Measurements from ENCODE around the gene DCN. TPM values are rescaled to one million over a fixed set of nuclear protein-coding genes. Genes with fewer than 3 reads are reported as not detected.
A peak's percentile ranks its signal among the peaks of the same experiment; 100 is the strongest.

The DCN gene, protein sequence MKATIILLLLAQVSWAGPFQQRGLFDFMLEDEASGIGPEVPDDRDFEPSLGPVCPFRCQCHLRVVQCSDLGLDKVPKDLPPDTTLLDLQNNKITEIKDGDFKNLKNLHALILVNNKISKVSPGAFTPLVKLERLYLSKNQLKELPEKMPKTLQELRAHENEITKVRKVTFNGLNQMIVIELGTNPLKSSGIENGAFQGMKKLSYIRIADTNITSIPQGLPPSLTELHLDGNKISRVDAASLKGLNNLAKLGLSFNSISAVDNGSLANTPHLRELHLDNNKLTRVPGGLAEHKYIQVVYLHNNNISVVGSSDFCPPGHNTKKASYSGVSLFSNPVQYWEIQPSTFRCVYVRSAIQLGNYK
- total RNA-seq (2014; rRNA removed; shearing (Covaris generic)) (432 and 441 TPM in 2 replicates), polyA plus RNA-seq (2016; fragmentation: Nextera tagmentation; extraction: Ambion mirVana) (483 and 504 TPM in 2 replicates)

DNA sequence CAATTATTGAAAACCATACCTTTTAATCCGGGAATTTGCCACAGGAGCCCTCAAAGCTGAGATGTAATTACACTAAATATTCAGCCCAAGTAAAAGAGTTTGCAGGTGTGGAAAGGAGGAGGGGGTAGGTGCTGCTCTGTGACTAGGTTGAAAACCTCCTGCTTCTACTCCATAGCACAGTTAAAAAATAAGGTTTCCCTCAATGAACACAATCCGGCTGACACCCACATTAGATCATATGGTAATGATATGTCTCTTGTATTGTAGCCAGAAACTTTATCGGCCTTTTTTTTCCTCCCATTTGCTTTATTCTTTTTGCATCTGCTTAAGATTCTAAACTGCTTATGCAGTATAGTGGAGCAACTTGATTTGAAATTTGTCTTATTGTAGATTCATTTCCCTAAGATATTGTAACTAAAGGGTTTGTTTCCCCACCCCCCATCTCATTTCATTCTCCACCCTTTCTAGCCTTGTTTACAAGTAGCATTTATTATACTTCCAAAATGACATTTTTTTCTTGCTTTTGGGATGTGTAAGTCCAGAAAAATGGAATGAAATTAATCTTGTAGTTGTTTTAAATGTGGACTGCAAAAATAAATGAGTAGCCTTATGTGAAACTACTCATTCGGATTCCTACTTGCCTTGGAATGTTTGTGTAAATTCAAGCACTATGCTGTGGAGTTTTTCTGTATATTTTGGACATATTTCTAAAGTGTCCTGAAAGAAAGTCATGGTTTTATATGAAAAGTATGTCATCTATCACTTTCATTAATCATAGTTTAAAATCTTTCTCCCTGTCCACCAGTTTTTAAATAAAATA, at the start of gene DCN:
DCN (minus strand) TSS at position 182 of the 820 bp plus-strand sequence. CDS start 4,265 bp downstream, outside the sequence.
- peak within 1 kb of the TSS; percentile 81 for H3K4me3 ChIP-seq
- H3K4me2 ChIP-seq (ENCODE audit: unreplicated experiment) = peak within 1 kb of the TSS; percentile 96
- peak within 1 kb of the TSS; percentile 63 for H3K27ac ChIP-seq
- peak; percentile 64 for DNase-seq
- 2 to 3% methylated on average over 4 of the region's 4 CpGs for WGBS, 2 experiments (ENCODE audit: low coverage in 1 of 2, low lambda C conversion rate in 2 of 2, missing lambda C conversion rate in 2 of 2)
- no peaks in the 10 kb centered on the region for H3K9me3 ChIP-seq (ENCODE audit: low read depth)
- H3F3A ChIP-seq (ENCODE audit: insufficient read depth) = peaks cover 48% of the 10 kb centered on the region
- no peaks in the 10 kb centered on the region for H4K20me1 ChIP-seq (ENCODE audit: insufficient read depth)
- in situ Hi-C loops (cut with MboI) = loop anchor here (10.0 kb wide), 1 partner anchor 142 kb away; no protein-coding TSS in a partner anchor
- H3K79me2 ChIP-seq (ENCODE audit: insufficient read depth) = peaks cover 38% of the 10 kb centered on the region
- H3K4me1 ChIP-seq (ENCODE audit: insufficient read depth) = peaks cover 35% of the 10 kb centered on the region
- no peaks in the 10 kb centered on the region for H3K36me3 ChIP-seq (ENCODE audit: low read depth)
- no peaks in the 10 kb centered on the region for H3K9me2 ChIP-seq (ENCODE audit: insufficient read depth)
- no peaks in the 10 kb centered on the region for H3K27me3 ChIP-seq (replicated peaks; ENCODE audit: insufficient read depth)
- H3K9ac ChIP-seq = peak within 1 kb of the TSS; percentile 79
- peak within 1 kb of the TSS; percentile 64 for H2AFZ ChIP-seq
- no peak for TF ChIP-seq EZH2 (IDR thresholded peaks at IDR 0.05; ENCODE audit: insufficient read depth, poor library complexity, severe bottlenecking)
- TF ChIP-seq EZH2phosphoT487 (IDR thresholded peaks at IDR 0.05; ENCODE audit: insufficient read depth, low read depth) = no peak

DNA sequence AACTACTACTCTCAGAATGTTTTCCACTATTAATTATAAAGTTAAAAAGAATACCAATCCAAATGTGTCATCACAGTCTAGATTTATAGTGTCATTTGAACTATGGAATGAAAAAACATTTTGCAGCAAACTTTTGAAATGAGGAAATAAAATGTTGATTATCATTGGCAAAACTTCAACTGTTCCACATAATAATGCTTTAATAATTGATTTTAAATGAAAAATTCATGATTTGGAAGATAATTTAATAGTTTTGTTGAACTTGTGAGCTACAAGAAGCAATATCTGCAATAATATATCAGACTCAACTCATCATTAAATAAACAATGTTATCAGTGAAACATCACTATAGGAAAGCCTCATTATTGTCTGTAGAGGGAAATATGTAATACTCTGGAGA, 48.2 kb upstream of the DCN start:
- Histone ChIP-seq H3K9me2 (ENCODE audit: insufficient read depth) (no peaks in the 10 kb centered on the region), H3K4me1 (ENCODE audit: insufficient read depth) (peaks cover 6% of the 10 kb centered on the region), H2AFZ (no peak overlapping the region), H3K27me3 (replicated peaks; ENCODE audit: insufficient read depth) (no peaks in the 10 kb centered on the region), H3K4me3 (no peak overlapping the region), H3K27ac (no peak overlapping the region), H3K4me2 (ENCODE audit: unreplicated experiment) (no peak overlapping the region), H3K79me2 (ENCODE audit: insufficient read depth) (no peaks in the 10 kb centered on the region), H4K20me1 (ENCODE audit: insufficient read depth) (no peaks in the 10 kb centered on the region), H3K9me3 (ENCODE audit: low read depth) (no peaks in the 10 kb centered on the region), H3K36me3 (ENCODE audit: low read depth) (no peaks in the 10 kb centered on the region), H3F3A (ENCODE audit: insufficient read depth) (peaks cover under 1% of the 10 kb centered on the region), H3K9ac (no peak overlapping the region)
- DNase-seq = no peak
- in situ Hi-C loops (cut with MboI) = no loop called here
- TF ChIP-seq EZH2 (IDR thresholded peaks at IDR 0.05; ENCODE audit: insufficient read depth, poor library complexity, severe bottlenecking) = no peak
- no peak for TF ChIP-seq EZH2phosphoT487 (IDR thresholded peaks at IDR 0.05; ENCODE audit: insufficient read depth, low read depth)

DNA sequence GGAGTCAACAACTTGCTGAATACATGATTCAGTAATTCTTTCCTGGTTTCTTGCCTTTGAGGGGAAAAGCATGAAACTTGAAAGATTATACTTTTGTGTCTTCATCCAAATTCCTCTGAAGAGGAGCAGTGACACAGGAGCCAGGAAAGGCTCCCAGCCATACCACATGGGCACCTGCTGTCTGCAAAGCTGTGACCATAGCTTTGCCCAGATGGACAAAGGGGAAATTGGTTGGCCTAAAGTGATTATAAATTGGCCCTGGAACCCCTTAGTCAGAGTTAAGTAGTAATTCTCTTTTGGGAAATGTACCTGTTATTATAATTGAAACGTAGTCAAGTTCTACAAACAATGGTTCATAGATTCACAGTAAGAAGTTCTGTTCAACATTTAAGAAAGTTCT, 44.3 kb upstream of the DCN start:
- H3K9me2 ChIP-seq (ENCODE audit: insufficient read depth) = no peaks in the 10 kb centered on the region
- H3K4me3 ChIP-seq = no peak overlapping the region
- H4K20me1 ChIP-seq (ENCODE audit: insufficient read depth) = no peaks in the 10 kb centered on the region
- no peaks in the 10 kb centered on the region for H3K9me3 ChIP-seq (ENCODE audit: low read depth)
- H3K4me1 ChIP-seq (ENCODE audit: insufficient read depth) = peaks cover 43% of the 10 kb centered on the region
- no peaks in the 10 kb centered on the region for H3K27me3 ChIP-seq (replicated peaks; ENCODE audit: insufficient read depth)
- no peaks in the 10 kb centered on the region for H3K36me3 ChIP-seq (ENCODE audit: low read depth)
- H2AFZ ChIP-seq = no peak overlapping the region
- in situ Hi-C loops (cut with MboI) = no loop called here
- TF ChIP-seq EZH2 (IDR thresholded peaks at IDR 0.05; ENCODE audit: insufficient read depth, poor library complexity, severe bottlenecking) (no peak), EZH2phosphoT487 (IDR thresholded peaks at IDR 0.05; ENCODE audit: insufficient read depth, low read depth) (no peak)
- H3K27ac ChIP-seq = no peak overlapping the region
- H3K9ac ChIP-seq = no peak overlapping the region
- WGBS, 2 experiments (ENCODE audit: low coverage in 1 of 2, low lambda C conversion rate in 2 of 2, missing lambda C conversion rate in 2 of 2) = 85 to 95% methylated on average over 1 of the region's 1 CpG
- DNase-seq = no peak
- H3K4me2 ChIP-seq (ENCODE audit: unreplicated experiment) = no peak overlapping the region
- no peaks in the 10 kb centered on the region for H3K79me2 ChIP-seq (ENCODE audit: insufficient read depth)
- peaks cover 28% of the 10 kb centered on the region for H3F3A ChIP-seq (ENCODE audit: insufficient read depth)

DNA sequence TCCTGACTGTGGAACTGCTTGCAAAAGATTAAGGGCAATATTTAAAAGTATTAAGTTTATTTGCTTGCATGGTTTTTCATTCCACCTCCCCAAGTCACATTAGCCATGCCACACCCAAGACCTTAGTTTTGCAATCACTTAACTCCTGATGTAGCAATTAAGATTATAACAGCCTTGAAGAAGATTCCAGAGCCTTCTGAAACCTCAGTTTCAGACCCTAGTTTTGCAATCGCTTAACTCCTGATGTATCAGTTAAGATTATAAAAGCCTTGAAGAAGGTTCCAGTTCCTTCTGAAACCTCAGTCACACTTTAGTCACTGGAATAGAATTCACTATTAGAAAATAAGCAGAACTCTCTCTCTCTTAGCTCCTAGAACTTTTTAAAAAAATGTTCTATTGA, 42.7 kb upstream of the DCN start:
- peak overlapping the region; percentile 16 for H3K4me3 ChIP-seq
- H3K27me3 ChIP-seq (replicated peaks; ENCODE audit: insufficient read depth) = no peaks in the 10 kb centered on the region
- peaks cover 33% of the 10 kb centered on the region for H3F3A ChIP-seq (ENCODE audit: insufficient read depth)
- in situ Hi-C loops (cut with MboI) = no loop called here
- DNase-seq = peak; percentile 64
- 0 to 12% methylated on average over 1 of the region's 1 CpG for WGBS, 2 experiments (ENCODE audit: low coverage in 1 of 2, low lambda C conversion rate in 2 of 2, missing lambda C conversion rate in 2 of 2)
- peak overlapping the region; percentile 67 for H2AFZ ChIP-seq
- H3K27ac ChIP-seq = peak overlapping the region; percentile 59
- peak overlapping the region; percentile 69 for H3K4me2 ChIP-seq (ENCODE audit: unreplicated experiment)
- H3K9me3 ChIP-seq (ENCODE audit: low read depth) = no peaks in the 10 kb centered on the region
- no peaks in the 10 kb centered on the region for H3K36me3 ChIP-seq (ENCODE audit: low read depth)
- TF ChIP-seq EZH2 (IDR thresholded peaks at IDR 0.05; ENCODE audit: insufficient read depth, poor library complexity, severe bottlenecking) = no peak
- TF ChIP-seq EZH2phosphoT487 (IDR thresholded peaks at IDR 0.05; ENCODE audit: insufficient read depth, low read depth) = no peak
- no peaks in the 10 kb centered on the region for H4K20me1 ChIP-seq (ENCODE audit: insufficient read depth)
- H3K4me1 ChIP-seq (ENCODE audit: insufficient read depth) = peaks cover 43% of the 10 kb centered on the region
- peak overlapping the region; percentile 3; the same call in 1 of the 2 replicates for H3K9ac ChIP-seq
- H3K79me2 ChIP-seq (ENCODE audit: insufficient read depth) = no peaks in the 10 kb centered on the region
- no peaks in the 10 kb centered on the region for H3K9me2 ChIP-seq (ENCODE audit: insufficient read depth)
